ENCODE data around the gene KMT2E. TPM values are rescaled to one million over a fixed set of nuclear protein-coding genes. Genes with fewer than 3 reads are reported as not detected.

Gene KMT2E
- total RNA-seq, 1 experiment from 2014 or later = 38.2 TPM

- no peak; the same call in 2 of the 3 replicates for TF ChIP-seq CTCF (conservative IDR thresholded peaks at IDR 0.05)
- H3K27ac ChIP-seq (ENCODE audit: insufficient read length, low read depth, low read length) = no peak overlapping the region
These were observed 7.5 kb upstream of the KMT2E start for GRCh38 chr7:105006367-105007136.

More at GRCh38 chr7:105006367-105007136, 7.5 kb upstream of the KMT2E start:
- Histone ChIP-seq H3K79me1 (ENCODE audit: insufficient read depth, low read depth, low read length, poor library complexity, severe bottlenecking) (no peaks in the 10 kb centered on the region), H3K18ac (ENCODE audit: insufficient read length, low read depth, low read length) (no peak overlapping the region), H3K9ac (ENCODE audit: extremely low read depth, insufficient read length, low read length) (peak overlapping the region; percentile 27), H2BK12ac (ENCODE audit: insufficient read length, low read depth, low read length) (no peak overlapping the region), H3T11ph (ENCODE audit: low read length) (no peak overlapping the region), H3K27me3 (ENCODE audit: insufficient read depth, low read length) (no peaks in the 10 kb centered on the region), H3K79me2 (ENCODE audit: insufficient read depth, low read length) (peaks cover 69% of the 10 kb centered on the region), H3K56ac (ENCODE audit: insufficient read length, low read depth, low read length) (no peak overlapping the region), H4K91ac (ENCODE audit: insufficient read length, low read depth, low read length) (no peak overlapping the region), H3K14ac (ENCODE audit: insufficient read depth, low read length) (no peak overlapping the region), H4K20me1 (ENCODE audit: control insufficient read depth, insufficient read depth, insufficient read length) (no peaks in the 10 kb centered on the region), H3K4ac (ENCODE audit: low read depth, low read length) (no peak overlapping the region), H3K9me3 (ENCODE audit: control insufficient read depth, low read depth, low read length) (no peaks in the 10 kb centered on the region), H2BK5ac (ENCODE audit: insufficient read length, low read length) (no peak overlapping the region), H3K4me2 (ENCODE audit: insufficient read depth, insufficient read length, low read length) (no peak overlapping the region), H4K8ac (replicated peaks; ENCODE audit: insufficient read length, low read depth, low read length) (no peak overlapping the region), H3K4me1 (ENCODE audit: insufficient read depth, low read length) (no peaks in the 10 kb centered on the region; the same call in 1 of the 2 replicates), H2AK5ac (ENCODE audit: insufficient read length, low read length) (no peak overlapping the region), H3K23ac (ENCODE audit: insufficient read length, low read depth, low read length) (no peak overlapping the region), H2BK15ac (ENCODE audit: low read depth, low read length) (no peak overlapping the region), H4K5ac (ENCODE audit: insufficient read length, low read depth, low read length) (no peak overlapping the region), H3K23me2 (ENCODE audit: insufficient read length, low read depth, low read length, poor library complexity, severe bottlenecking) (peaks cover 3% of the 10 kb centered on the region), H2AFZ (ENCODE audit: low read length) (no peak overlapping the region), H2BK20ac (ENCODE audit: low read depth, low read length, poor library complexity, severe bottlenecking) (no peak overlapping the region), H2BK120ac (ENCODE audit: low read depth, low read length, poor library complexity, severe bottlenecking) (no peak overlapping the region)
- peaks cover 50 to 57% of the 10 kb centered on the region in 2 experiments for H3K4me1 Mint-ChIP-seq
- H3K27ac Mint-ChIP-seq = 0 out of 7 replicates have a peak overlapping the region, but pooled peaks of 1 of the 3 experiments have one; percentile 60
- no CpG with 5 or more reads among the region's 5 CpGs for WGBS (ENCODE audit: extremely low coverage, insufficient read length, low lambda C conversion rate)
- H3K9me3 Mint-ChIP-seq = no peaks in the 10 kb centered on the region
- DNase-seq = no peak
- no peaks in the 10 kb centered on the region for H3K27me3 Mint-ChIP-seq (ENCODE audit: low read depth)
- no peak overlapping the region for H3K4me3 Mint-ChIP-seq
- H3K36me3 Mint-ChIP-seq (ENCODE audit: insufficient read depth in 1 of 3, low read depth in 3 of 3) = peaks cover 9 to 31% (median 28%) of the 10 kb centered on the region in 3 experiments; a peak in 6 of 7 replicates
